Prostate gland (tissue), 2 donors: ENCODE measurements around the gene ELOVL5. TPM values are rescaled to one million over a fixed set of nuclear protein-coding genes. Genes with fewer than 3 reads are reported as not detected.

Source experiments
- DNase-seq: peaks from one replicate; pipeline ENCODE4 v3.0.0-alpha.2; 2019; ENCODE audit warnings: low spot score
- H3K27ac ChIP-seq, 2 donors: fragments of 200-600 bp; sonication (generic); 2 replicates each; pipeline ENCODE4 v1.5.1; 2017 to 2019
- H3K27me3 ChIP-seq: fragments of 200-600 bp; sonication (generic); replicated peaks from 2 replicates; pipeline ENCODE4 v1.5.1; 2019; ENCODE audit not compliant: insufficient read depth
- H3K36me3 ChIP-seq, 2 donors: fragments of 200-600 bp; sonication (generic); 1 replicate in 1 of 2; 2 replicates in 1 of 2; pipeline versions ENCODE4 v1.5.1 to v1.8.1; 2017 to 2019
- H3K4me1 ChIP-seq: fragments of 200-600 bp; sonication (generic); replicated peaks from 2 replicates; pipeline ENCODE4 v1.5.1; 2019
- H3K4me3 ChIP-seq, 2 donors: fragments of 200-600 bp; sonication (generic); 2 replicates each; pipeline ENCODE4 v1.5.1; 2017 to 2019
- H3K9me3 ChIP-seq: fragments of 200-600 bp; sonication (generic); 2 replicates; pipeline ENCODE4 v1.5.1; 2017
- POLR2A ChIP-seq: fragments of 450-650 bp; IDR thresholded peaks from one replicate; pipeline ENCODE4 v1.6.1; 2016; ENCODE audit warnings: antibody characterized with exemption, mild to moderate bottlenecking
- POLR2AphosphoS5 ChIP-seq: sonication (generic); formaldehyde crosslinking; IDR thresholded peaks from one replicate; pipeline ENCODE4 v1.6.1; 2017; ENCODE audit warnings: antibody characterized with exemption
- WGBS: methylation state at CpG from one replicate; pipeline ENCODE4 v1.1.5; 2018; 5-methylcytosine and 5-hydroxymethylcytosine counted together
- intact Hi-C: fragments of 100-400 bp; cut with DNase I; formaldehyde crosslinking; loops from one replicate; pipeline ENCODE4 v1.14.2; 2022
- total RNA-seq, 2 donors: library from RNA; depleted of rRNA; stranded (reverse); fragments of >200 nt; gene quantifications; one replicate each; pipeline ENCODE4 v1.1.0, GENCODE V29; 2016
- TF ChIP-seq, protein P1 (sequence below), 4 experiments: fragments of 200-600 bp in 2 of 4; fragments of 450-650 bp in 2 of 4; sonication (generic) in 2 of 4; IDR thresholded peaks; 1 replicate in 3 of 4; 2 replicates in 1 of 4; pipeline ENCODE4 v1.5.1; 2016 to 2019; ENCODE audit warnings: antibody characterized with exemption in 4 of 4, mild to moderate bottlenecking in 2 of 4, moderate library complexity in 2 of 4

ELOVL5 gene
- total RNA-seq, 2 donors from 2014 or later, result 193 to 353 TPM

DNA sequence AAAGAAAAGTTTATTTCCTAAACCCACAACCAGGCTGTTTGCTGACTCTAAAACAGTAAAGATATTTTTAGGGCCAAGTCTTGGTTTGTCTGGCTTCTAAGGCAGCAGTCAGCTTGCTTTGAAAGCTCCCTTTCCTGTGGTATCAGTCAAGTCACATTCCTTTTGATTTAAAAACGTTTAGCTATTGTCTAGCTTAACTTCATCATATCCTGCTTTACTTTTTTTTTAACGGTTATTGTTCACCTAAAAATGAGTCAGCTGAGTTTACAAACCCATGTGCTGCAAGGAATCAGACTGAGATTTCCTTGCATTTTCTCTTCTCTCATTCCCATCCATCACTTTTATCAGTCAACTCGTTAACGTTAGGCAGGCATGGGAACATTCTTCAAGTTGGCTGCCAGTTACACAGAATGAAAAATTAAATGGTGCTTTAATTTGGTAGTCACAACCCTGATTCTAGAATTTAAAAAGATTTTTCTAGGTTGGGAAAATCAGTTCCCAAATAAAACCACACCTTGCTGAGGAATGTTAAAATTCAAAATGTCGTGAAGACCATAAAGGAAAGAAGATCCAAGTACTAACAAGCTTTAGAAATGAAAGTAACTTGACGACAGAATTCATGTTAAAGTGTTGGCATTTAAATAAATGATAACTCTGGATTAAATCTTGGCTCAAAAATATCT, 45.9 kb downstream of the ELOVL5 start:
- H3K36me3 ChIP-seq, result no peaks in the 10 kb centered on the region
- no peak overlapping the region for H3K4me3 ChIP-seq
- DNase-seq, result no peak
- no peaks in the 10 kb centered on the region for H3K9me3 ChIP-seq
- TF ChIP-seq, protein P1, sequence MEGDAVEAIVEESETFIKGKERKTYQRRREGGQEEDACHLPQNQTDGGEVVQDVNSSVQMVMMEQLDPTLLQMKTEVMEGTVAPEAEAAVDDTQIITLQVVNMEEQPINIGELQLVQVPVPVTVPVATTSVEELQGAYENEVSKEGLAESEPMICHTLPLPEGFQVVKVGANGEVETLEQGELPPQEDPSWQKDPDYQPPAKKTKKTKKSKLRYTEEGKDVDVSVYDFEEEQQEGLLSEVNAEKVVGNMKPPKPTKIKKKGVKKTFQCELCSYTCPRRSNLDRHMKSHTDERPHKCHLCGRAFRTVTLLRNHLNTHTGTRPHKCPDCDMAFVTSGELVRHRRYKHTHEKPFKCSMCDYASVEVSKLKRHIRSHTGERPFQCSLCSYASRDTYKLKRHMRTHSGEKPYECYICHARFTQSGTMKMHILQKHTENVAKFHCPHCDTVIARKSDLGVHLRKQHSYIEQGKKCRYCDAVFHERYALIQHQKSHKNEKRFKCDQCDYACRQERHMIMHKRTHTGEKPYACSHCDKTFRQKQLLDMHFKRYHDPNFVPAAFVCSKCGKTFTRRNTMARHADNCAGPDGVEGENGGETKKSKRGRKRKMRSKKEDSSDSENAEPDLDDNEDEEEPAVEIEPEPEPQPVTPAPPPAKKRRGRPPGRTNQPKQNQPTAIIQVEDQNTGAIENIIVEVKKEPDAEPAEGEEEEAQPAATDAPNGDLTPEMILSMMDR (IDR thresholded peaks at IDR 0.05), result no peak
- TF ChIP-seq POLR2A (peak; percentile 22), POLR2AphosphoS5 (peak; percentile 54)
- no peaks in the 10 kb centered on the region for H3K27me3 ChIP-seq
- intact Hi-C loops, result loop anchor here (5.0 kb wide), 1 partner anchor 44 kb away; the partner anchor contains the start of gene ELOVL5
- WGBS, result 14% methylated on average over 6 of the region's 6 CpGs
- H3K4me1 ChIP-seq, result peaks cover 20% of the 10 kb centered on the region
- peak overlapping the region; percentile 30 to 47 for H3K27ac ChIP-seq

- WGBS, result 72% methylated on average over 7 of the region's 7 CpGs
- intact Hi-C loops, result loop anchor here (5.0 kb wide), 1 partner anchor 45 kb away; the partner anchor contains the start of gene ELOVL5
- TF ChIP-seq POLR2A (no peak), POLR2AphosphoS5 (no peak)
- TF ChIP-seq, protein P1 (IDR thresholded peaks at IDR 0.05), result no peak
- DNase-seq, result no peak
- H3K27ac ChIP-seq, result peak overlapping the region; percentile 30 to 47
- no peaks in the 10 kb centered on the region for H3K27me3 ChIP-seq
- H3K4me3 ChIP-seq, result no peak overlapping the region
- no peaks in the 10 kb centered on the region for H3K36me3 ChIP-seq
- peaks cover 20% of the 10 kb centered on the region for H3K4me1 ChIP-seq
- no peaks in the 10 kb centered on the region for H3K9me3 ChIP-seq
Measured at GRCh38 chr6:53301801-53302537, 46.8 kb downstream of the ELOVL5 start.

- no peaks in the 10 kb centered on the region for H3K9me3 ChIP-seq
- no peaks in the 10 kb centered on the region for H3K27me3 ChIP-seq
- peaks cover 20% of the 10 kb centered on the region for H3K4me1 ChIP-seq
- WGBS, result 31% methylated on average over 9 of the region's 9 CpGs
- no peak overlapping the region for H3K4me3 ChIP-seq
- DNase-seq, result peak; percentile 41
- intact Hi-C loops, result loop anchor here (5.0 kb wide), 1 partner anchor 46 kb away; the partner anchor contains the start of gene ELOVL5
- peak overlapping the region; percentile 31 to 47 for H3K27ac ChIP-seq
- TF ChIP-seq POLR2AphosphoS5, result peak; percentile 58
- TF ChIP-seq, protein P1 (IDR thresholded peaks at IDR 0.05), result no peak
- no peaks in the 10 kb centered on the region for H3K36me3 ChIP-seq
Measured at GRCh38 chr6:53300656-53301551, 47.8 kb downstream of the ELOVL5 start.

DNA sequence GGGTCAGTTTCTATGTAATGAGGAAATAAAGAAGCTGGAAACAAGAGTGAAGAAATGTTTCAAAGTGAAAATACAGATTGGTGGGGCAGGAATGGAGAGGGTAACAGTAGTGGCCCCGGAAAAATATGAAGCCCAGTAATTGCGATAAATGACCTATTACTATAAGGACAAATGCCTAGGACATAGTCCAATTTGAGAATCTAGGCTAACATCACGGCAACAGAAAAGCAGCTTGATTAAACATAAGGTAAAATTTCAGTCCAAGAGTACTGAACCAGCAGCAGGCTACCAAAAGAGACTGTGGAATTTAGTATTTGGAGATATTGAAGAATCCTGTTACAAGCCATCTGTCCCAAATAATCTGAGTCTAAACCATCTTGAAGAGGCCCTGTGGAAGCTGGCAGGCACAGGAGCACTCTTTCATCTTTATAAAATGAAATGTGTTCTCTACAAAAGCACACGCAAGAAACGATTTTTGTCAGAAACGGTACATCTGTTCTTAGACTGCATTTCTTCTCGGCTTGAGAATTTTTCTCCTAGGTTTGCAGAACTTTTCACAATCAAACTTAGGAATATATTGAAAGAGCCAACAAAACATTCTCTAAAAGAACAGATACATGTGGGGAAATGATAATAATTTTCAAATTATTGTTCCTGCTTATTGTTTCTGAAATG, 49.3 kb downstream of the ELOVL5 start:
- Histone ChIP-seq H3K9me3 (no peaks in the 10 kb centered on the region), H3K36me3 (no peaks in the 10 kb centered on the region), H3K4me3 (no peak overlapping the region), H3K4me1 (peaks cover 20% of the 10 kb centered on the region), H3K27me3 (no peaks in the 10 kb centered on the region), H3K27ac (peak overlapping the region in 1 of 2 donors; percentile 47)
- DNase-seq, result no peak
- TF ChIP-seq POLR2AphosphoS5, result no peak
- intact Hi-C loops, result loop anchor here (5.0 kb wide), 1 partner anchor 48 kb away; the partner anchor contains the start of gene ELOVL5
- 64% methylated on average over 7 of the region's 7 CpGs for WGBS
